WTC11 (cell line): ENCODE measurements around the gene MRPL27. TPM values are rescaled to one million over a fixed set of nuclear protein-coding genes. Genes with fewer than 3 reads are reported as not detected.

Source experiments
- ATAC-seq: fragments of 200-7000 bp; cut with Tn5 transposase; 2 replicates; pipeline ENCODE4 v1.10.0; 2021; ENCODE audit warnings: mild to moderate bottlenecking, moderate library complexity
- CTCF ChIA-PET: fragments of 300-600 bp; sonication (Branson Sonifier 250); formaldehyde crosslinking; loops from one replicate; lab custom pipeline; 2021; ENCODE audit warnings: antibody characterized with exemption; lab: Charles Lee
- POLR2A ChIA-PET: fragments of 350-600 bp; sonication (Branson Sonifier 250); formaldehyde crosslinking; loops from one replicate; lab custom pipeline; 2021; ENCODE audit warnings: antibody characterized with exemption; lab: Charles Lee
- DNase-seq: peaks from one replicate; pipeline ENCODE4 v3.0.0; 2021; ENCODE audit warnings: low spot score
- H3K27ac Mint-ChIP-seq: 2 replicates; pipeline ENCODE4 v1.8.0; 2021; ENCODE audit warnings: mixed read lengths
- H3K27me3 Mint-ChIP-seq: 2 replicates; pipeline ENCODE4 v1.8.0; 2021; ENCODE audit warnings: low read depth, mild to moderate bottlenecking, moderate library complexity, mixed read lengths
- H3K36me3 Mint-ChIP-seq: 2 replicates; pipeline ENCODE4 v1.8.0; 2021; ENCODE audit warnings: mixed read lengths
- H3K4me1 Mint-ChIP-seq: 2 replicates; pipeline ENCODE4 v1.8.0; 2022; ENCODE audit warnings: mixed read lengths
- H3K4me3 Mint-ChIP-seq: 2 replicates; pipeline ENCODE4 v1.8.0; 2021; ENCODE audit warnings: mild to moderate bottlenecking, moderate library complexity, mixed read lengths
- H3K9me3 Mint-ChIP-seq: 2 replicates; pipeline ENCODE4 v1.8.0; 2021; ENCODE audit warnings: mixed read lengths
- AFF4 ChIP-seq: sonication (generic); formaldehyde crosslinking; IDR thresholded peaks from 2 replicates; pipeline ENCODE4 v1.8.1; 2023; ENCODE audit warnings: mild to moderate bottlenecking, missing genetic modification reagents, borderline replicate concordance
- CBFB ChIP-seq: sonication (generic); formaldehyde crosslinking; IDR thresholded peaks from 2 replicates; pipeline ENCODE4 v1.8.1; 2022; ENCODE audit warnings: mild to moderate bottlenecking, low read depth, missing genetic modification reagents
- CTCF ChIP-seq: fragments of 200-600 bp; IDR thresholded peaks from 2 replicates; pipeline ENCODE4 v1.8.0; 2022; ENCODE audit warnings: antibody characterized with exemption
- ELF4 ChIP-seq: sonication (generic); formaldehyde crosslinking; IDR thresholded peaks from 2 replicates; pipeline ENCODE4 v1.8.1; 2022; ENCODE audit warnings: low read depth, mild to moderate bottlenecking, moderate library complexity, missing genetic modification reagents
- FOXK1 ChIP-seq: sonication (generic); formaldehyde crosslinking; IDR thresholded peaks from 2 replicates; pipeline ENCODE4 v1.8.0; 2022; ENCODE audit warnings: mild to moderate bottlenecking, moderate library complexity, missing genetic modification reagents
- IRF2 ChIP-seq: sonication (generic); formaldehyde crosslinking; IDR thresholded peaks from 2 replicates; pipeline ENCODE4 v1.8.0; 2022; ENCODE audit warnings: low read depth, missing genetic modification reagents, borderline replicate concordance
- NR1H2 ChIP-seq: sonication (generic); formaldehyde crosslinking; IDR thresholded peaks from 2 replicates; pipeline ENCODE4 v1.9.0; 2021; ENCODE audit warnings: mild to moderate bottlenecking, moderate library complexity, missing genetic modification reagents
- NR2C2 ChIP-seq: sonication (generic); formaldehyde crosslinking; IDR thresholded peaks from 2 replicates; pipeline ENCODE4 v1.8.0; 2022; ENCODE audit warnings: mild to moderate bottlenecking, missing genetic modification reagents
- NR3C1 ChIP-seq: sonication (generic); formaldehyde crosslinking; conservative IDR thresholded peaks from 2 replicates; pipeline ENCODE4 v1.8.1; 2023; ENCODE audit warnings: low read depth, mild to moderate bottlenecking, missing genetic modification reagents
- PRDM15 ChIP-seq: sonication (generic); formaldehyde crosslinking; IDR thresholded peaks from 2 replicates; pipeline ENCODE4 v1.8.0; 2022; ENCODE audit warnings: missing genetic modification reagents
- TEAD4 ChIP-seq: sonication (generic); formaldehyde crosslinking; IDR thresholded peaks from 2 replicates; pipeline ENCODE4 v1.8.0; 2022; ENCODE audit warnings: mild to moderate bottlenecking, missing genetic modification reagents
- ZNF263 ChIP-seq: sonication (generic); formaldehyde crosslinking; IDR thresholded peaks from 2 replicates; pipeline ENCODE4 v1.8.1; 2022; ENCODE audit warnings: low read depth, mild to moderate bottlenecking, moderate library complexity, missing genetic modification reagents
- ZNF532 ChIP-seq: fragments of 250-450 bp; sonication (Bioruptor Pico); IDR thresholded peaks from 2 replicates; pipeline ENCODE4 v1.9.0; 2021; ENCODE audit warnings: mild to moderate bottlenecking, borderline replicate concordance
- total RNA-seq: library from RNA; stranded (reverse); gene quantifications from 3 replicates; pipeline ENCODE4 v1.2.3, GENCODE V29; 2021

Gene MRPL27
- total RNA-seq, 1 experiment from 2014 or later = 80.5 TPM

GRCh38 chr17:50388728-50389127, 15.7 kb upstream of the MRPL27 start (continued):
- TF ChIP-seq ZNF532 (CRISPR knock-in tag) (no peak), NR1H2 (CRISPR knock-in tag) (no peak), TEAD4 (CRISPR knock-in tag) (no peak), FOXK1 (CRISPR knock-in tag) (no peak), ELF4 (CRISPR knock-in tag) (no peak), NR2C2 (CRISPR knock-in tag) (no peak), ZNF263 (no peak)

GRCh38 chr17:50386510-50386909, 13.5 kb upstream of the MRPL27 start:
- Mint-ChIP-seq H3K36me3 (peaks cover 80% of the 10 kb centered on the region), H3K4me3 (no peak overlapping the region), H3K27ac (no peak overlapping the region)
- ATAC-seq = no peak
- POLR2A ChIA-PET = no interaction called here
- no peak for TF ChIP-seq NR3C1 (CRISPR knock-in tag)
- TF ChIP-seq, all 79 proteins: peak for 0
- no peaks in the 10 kb centered on the region for H3K9me3 Mint-ChIP-seq
- CTCF ChIA-PET = no interaction called here
- H3K4me1 Mint-ChIP-seq = no peaks in the 10 kb centered on the region
- H3K27me3 Mint-ChIP-seq = no peaks in the 10 kb centered on the region; the same call in 1 of the 2 replicates
- DNase-seq = no peak

- no peak for ATAC-seq
- CTCF ChIA-PET = interaction anchor here (1.0 to 7.2 kb wide), 3 partner anchors 14 to 183 kb away, joined by 3 to 51 read pairs (median 13); partner anchors contain the start of gene LRRC59
- no peaks in the 10 kb centered on the region for H3K9me3 Mint-ChIP-seq
- peaks cover 78% of the 10 kb centered on the region for H3K36me3 Mint-ChIP-seq
- POLR2A ChIA-PET = no interaction called here
- H3K27ac Mint-ChIP-seq = no peak overlapping the region
- H3K27me3 Mint-ChIP-seq = no peaks in the 10 kb centered on the region; the same call in 1 of the 2 replicates
- no peak for DNase-seq
- no peak overlapping the region for H3K4me3 Mint-ChIP-seq
- H3K4me1 Mint-ChIP-seq = no peaks in the 10 kb centered on the region
- TF ChIP-seq FOXK1 (CRISPR knock-in tag) (no peak), ZNF532 (CRISPR knock-in tag) (no peak), AFF4 (CRISPR knock-in tag) (no peak), PRDM15 (CRISPR knock-in tag) (no peak), CTCF (no peak), IRF2 (no peak), CBFB (CRISPR knock-in tag) (no peak)
Measured at GRCh38 chr17:50382931-50383330, 9.9 kb upstream of the MRPL27 start.
